ENCODE results near the gene KDM4C. TPM values are rescaled to one million over a fixed set of nuclear protein-coding genes. Genes with fewer than 3 reads are reported as not detected.

The KDM4C gene
- total and polyA plus RNA-seq, 2 donors (not counting 1 experiment from before 2014, with no cell fraction given) = 13.0 to 39.0 TPM

DNA sequence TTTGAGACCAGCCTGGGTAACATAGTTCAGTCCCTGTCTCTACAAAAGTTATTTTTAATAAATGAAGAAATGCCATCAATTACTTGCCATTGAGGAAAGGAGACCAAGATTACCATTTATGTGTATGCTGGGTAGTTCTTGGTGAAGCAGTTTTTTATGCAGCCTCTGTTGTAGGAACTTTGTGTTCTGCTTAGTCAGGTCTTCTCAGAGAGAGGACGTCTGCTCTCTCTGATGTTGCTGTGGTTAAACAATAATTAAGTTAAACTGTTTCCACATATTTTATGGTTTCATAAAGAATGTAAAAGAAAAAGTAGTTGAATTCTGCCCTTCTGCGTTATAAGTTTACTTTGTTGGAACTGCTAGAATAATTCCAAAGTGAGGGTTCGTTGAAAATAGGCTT lies 210.5 kb downstream of the KDM4C start:
- Histone ChIP-seq H4K20me1 (ENCODE audit: control insufficient read depth, extremely low read depth, insufficient read depth, low read length) (no peaks in the 10 kb centered on the region), H3K27me3 (ENCODE audit: control insufficient read depth, insufficient read depth, low read length) (no peaks in the 10 kb centered on the region), H3K36me3 (ENCODE audit: control insufficient read depth, insufficient read depth, low read length) (no peaks in the 10 kb centered on the region), H3K27ac (ENCODE audit: insufficient read depth, low read length) (no peak overlapping the region), H3K9ac (ENCODE audit: insufficient read depth, low read length) (no peak overlapping the region), H3K4me1 (ENCODE audit: control insufficient read depth, extremely low read depth, insufficient read depth, low read length) (no peaks in the 10 kb centered on the region), H2AFZ (ENCODE audit: low read length) (no peak overlapping the region), H3K9me3 (ENCODE audit: control insufficient read depth, insufficient read depth, low read depth, low read length) (no peaks in the 10 kb centered on the region), H3K79me2 (ENCODE audit: control insufficient read depth, insufficient read depth, low read length) (no peaks in the 10 kb centered on the region), H3K4me2 (ENCODE audit: extremely low read depth, insufficient read depth, low read length) (no peak overlapping the region), H3K4me3 (replicated peaks in 1 of 4; ENCODE audit: control extremely low read depth in 1 of 4, insufficient read depth in 1 of 4, low read depth in 3 of 4, low read length in 4 of 4) (no peak overlapping the region)
- DNase-seq (ENCODE audit: low read depth in 2 of 2) = peak; percentile 71 to 75
- TF ChIP-seq, protein P1, sequence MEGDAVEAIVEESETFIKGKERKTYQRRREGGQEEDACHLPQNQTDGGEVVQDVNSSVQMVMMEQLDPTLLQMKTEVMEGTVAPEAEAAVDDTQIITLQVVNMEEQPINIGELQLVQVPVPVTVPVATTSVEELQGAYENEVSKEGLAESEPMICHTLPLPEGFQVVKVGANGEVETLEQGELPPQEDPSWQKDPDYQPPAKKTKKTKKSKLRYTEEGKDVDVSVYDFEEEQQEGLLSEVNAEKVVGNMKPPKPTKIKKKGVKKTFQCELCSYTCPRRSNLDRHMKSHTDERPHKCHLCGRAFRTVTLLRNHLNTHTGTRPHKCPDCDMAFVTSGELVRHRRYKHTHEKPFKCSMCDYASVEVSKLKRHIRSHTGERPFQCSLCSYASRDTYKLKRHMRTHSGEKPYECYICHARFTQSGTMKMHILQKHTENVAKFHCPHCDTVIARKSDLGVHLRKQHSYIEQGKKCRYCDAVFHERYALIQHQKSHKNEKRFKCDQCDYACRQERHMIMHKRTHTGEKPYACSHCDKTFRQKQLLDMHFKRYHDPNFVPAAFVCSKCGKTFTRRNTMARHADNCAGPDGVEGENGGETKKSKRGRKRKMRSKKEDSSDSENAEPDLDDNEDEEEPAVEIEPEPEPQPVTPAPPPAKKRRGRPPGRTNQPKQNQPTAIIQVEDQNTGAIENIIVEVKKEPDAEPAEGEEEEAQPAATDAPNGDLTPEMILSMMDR (conservative IDR thresholded peaks at IDR 0.05 in 1 of 2, IDR thresholded peaks at IDR 0.05 in 1 of 2; ENCODE audit: low read depth in 1 of 2, low read length in 2 of 2) = no peak
- no peak for TF ChIP-seq EZH2 (IDR thresholded peaks at IDR 0.05; ENCODE audit: low read length, missing control alignments)

DNA sequence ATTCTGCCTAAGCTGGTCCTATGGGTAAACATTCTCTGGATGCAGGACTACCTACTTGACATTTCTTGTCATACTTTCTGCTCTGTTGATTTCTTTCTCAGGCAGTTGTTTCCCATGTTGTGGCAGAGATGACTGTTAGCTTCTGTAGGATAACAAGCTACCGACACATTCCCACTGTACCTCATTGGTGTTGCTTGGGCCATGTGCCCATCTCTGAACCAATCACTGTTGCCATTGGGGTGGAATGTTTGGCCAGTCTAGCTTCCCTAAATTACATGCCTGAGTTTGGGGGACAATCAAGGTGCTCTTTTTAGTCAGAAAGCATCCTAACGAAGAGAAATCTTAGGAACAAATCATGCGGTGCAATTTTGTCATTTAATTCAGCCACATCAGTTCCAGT lies 212.0 kb downstream of the KDM4C start:
- Histone ChIP-seq H3K4me2 (ENCODE audit: extremely low read depth, insufficient read depth, low read length) (no peak overlapping the region), H3K4me1 (ENCODE audit: control insufficient read depth, extremely low read depth, insufficient read depth, low read length) (no peaks in the 10 kb centered on the region), H3K27me3 (ENCODE audit: control insufficient read depth, insufficient read depth, low read length) (no peaks in the 10 kb centered on the region), H3K27ac (ENCODE audit: insufficient read depth, low read length) (no peak overlapping the region), H3K9ac (ENCODE audit: insufficient read depth, low read length) (no peak overlapping the region), H3K4me3 (replicated peaks in 1 of 4; ENCODE audit: control extremely low read depth in 1 of 4, insufficient read depth in 1 of 4, low read depth in 3 of 4, low read length in 4 of 4) (no peak overlapping the region), H3K79me2 (ENCODE audit: control insufficient read depth, insufficient read depth, low read length) (no peaks in the 10 kb centered on the region), H3K36me3 (ENCODE audit: control insufficient read depth, insufficient read depth, low read length) (no peaks in the 10 kb centered on the region), H3K9me3 (ENCODE audit: control insufficient read depth, insufficient read depth, low read depth, low read length) (no peaks in the 10 kb centered on the region), H2AFZ (ENCODE audit: low read length) (no peak overlapping the region), H4K20me1 (ENCODE audit: control insufficient read depth, extremely low read depth, insufficient read depth, low read length) (no peaks in the 10 kb centered on the region)
- DNase-seq (ENCODE audit: low read depth in 2 of 2) = no peak
- TF ChIP-seq, protein P1 (conservative IDR thresholded peaks at IDR 0.05 in 1 of 2, IDR thresholded peaks at IDR 0.05 in 1 of 2; ENCODE audit: low read depth in 1 of 2, low read length in 2 of 2) = no peak
- TF ChIP-seq EZH2 (IDR thresholded peaks at IDR 0.05; ENCODE audit: low read length, missing control alignments) = no peak

DNA sequence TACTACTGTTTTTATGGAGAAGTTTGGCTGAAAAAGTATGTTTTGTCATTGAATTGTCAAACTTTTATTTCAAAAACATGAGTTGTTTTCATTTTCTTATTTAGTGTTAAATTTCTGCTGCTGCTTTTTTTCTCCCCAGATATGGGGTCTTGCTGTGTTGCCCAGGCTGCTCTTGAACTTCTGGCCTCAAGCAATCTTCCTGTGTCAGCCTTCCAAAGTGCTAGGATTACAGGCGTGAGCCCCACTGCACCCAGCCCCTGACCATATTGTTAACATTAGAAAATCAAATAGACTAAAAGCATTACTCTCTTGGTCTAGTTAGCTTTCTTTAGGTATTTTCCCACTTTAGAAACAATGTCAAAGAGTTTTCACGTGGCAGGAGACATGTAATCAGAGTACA lies 215.3 kb downstream of the KDM4C start:
- H4K20me1 ChIP-seq (ENCODE audit: control insufficient read depth, extremely low read depth, insufficient read depth, low read length) = no peaks in the 10 kb centered on the region
- no peak for DNase-seq (ENCODE audit: low read depth in 2 of 2)
- no peak overlapping the region for H3K4me2 ChIP-seq (ENCODE audit: extremely low read depth, insufficient read depth, low read length)
- H3K27ac ChIP-seq (ENCODE audit: insufficient read depth, low read length) = no peak overlapping the region
- H3K9ac ChIP-seq (ENCODE audit: insufficient read depth, low read length) = no peak overlapping the region
- H3K4me3 ChIP-seq (replicated peaks in 1 of 4; ENCODE audit: control extremely low read depth in 1 of 4, insufficient read depth in 1 of 4, low read depth in 3 of 4, low read length in 4 of 4) = no peak overlapping the region
- no peaks in the 10 kb centered on the region for H3K27me3 ChIP-seq (ENCODE audit: control insufficient read depth, insufficient read depth, low read length)
- H3K79me2 ChIP-seq (ENCODE audit: control insufficient read depth, insufficient read depth, low read length) = no peaks in the 10 kb centered on the region
- H2AFZ ChIP-seq (ENCODE audit: low read length) = no peak overlapping the region
- H3K9me3 ChIP-seq (ENCODE audit: control insufficient read depth, insufficient read depth, low read depth, low read length) = no peaks in the 10 kb centered on the region
- H3K36me3 ChIP-seq (ENCODE audit: control insufficient read depth, insufficient read depth, low read length) = no peaks in the 10 kb centered on the region
- TF ChIP-seq EZH2 (IDR thresholded peaks at IDR 0.05; ENCODE audit: low read length, missing control alignments) = no peak
- TF ChIP-seq, protein P1 (conservative IDR thresholded peaks at IDR 0.05 in 1 of 2, IDR thresholded peaks at IDR 0.05 in 1 of 2; ENCODE audit: low read depth in 1 of 2, low read length in 2 of 2) = no peak
- H3K4me1 ChIP-seq (ENCODE audit: control insufficient read depth, extremely low read depth, insufficient read depth, low read length) = no peaks in the 10 kb centered on the region
